GM18951 (cell line): Measurements from ENCODE around the gene EFHB.
"Not testable (repeated sequence)": the region's sequence is repeated elsewhere in the genome, so short reads cannot be mapped to it uniquely, and the experiment has no call there.

Experiments used
- POLR2A ChIP-seq: IDR thresholded peaks from 4 replicates; pipeline ENCODE4 v1.6.1; 2011; ENCODE audit warnings: mild to moderate bottlenecking; ENCODE audit not compliant: insufficient read length, insufficient read depth; ENCODE audit errors: extremely low read depth
- in situ Hi-C: fragments of 300-500 bp; cut with MboI; formaldehyde crosslinking; loops from one replicate; pipeline ENCODE4 v1.12.0; 2022; ENCODE audit warnings: low sequenced_read_pairs, mixed read lengths, inconsistent platforms; ENCODE audit not compliant: unreplicated experiment

The EFHB gene, protein sequence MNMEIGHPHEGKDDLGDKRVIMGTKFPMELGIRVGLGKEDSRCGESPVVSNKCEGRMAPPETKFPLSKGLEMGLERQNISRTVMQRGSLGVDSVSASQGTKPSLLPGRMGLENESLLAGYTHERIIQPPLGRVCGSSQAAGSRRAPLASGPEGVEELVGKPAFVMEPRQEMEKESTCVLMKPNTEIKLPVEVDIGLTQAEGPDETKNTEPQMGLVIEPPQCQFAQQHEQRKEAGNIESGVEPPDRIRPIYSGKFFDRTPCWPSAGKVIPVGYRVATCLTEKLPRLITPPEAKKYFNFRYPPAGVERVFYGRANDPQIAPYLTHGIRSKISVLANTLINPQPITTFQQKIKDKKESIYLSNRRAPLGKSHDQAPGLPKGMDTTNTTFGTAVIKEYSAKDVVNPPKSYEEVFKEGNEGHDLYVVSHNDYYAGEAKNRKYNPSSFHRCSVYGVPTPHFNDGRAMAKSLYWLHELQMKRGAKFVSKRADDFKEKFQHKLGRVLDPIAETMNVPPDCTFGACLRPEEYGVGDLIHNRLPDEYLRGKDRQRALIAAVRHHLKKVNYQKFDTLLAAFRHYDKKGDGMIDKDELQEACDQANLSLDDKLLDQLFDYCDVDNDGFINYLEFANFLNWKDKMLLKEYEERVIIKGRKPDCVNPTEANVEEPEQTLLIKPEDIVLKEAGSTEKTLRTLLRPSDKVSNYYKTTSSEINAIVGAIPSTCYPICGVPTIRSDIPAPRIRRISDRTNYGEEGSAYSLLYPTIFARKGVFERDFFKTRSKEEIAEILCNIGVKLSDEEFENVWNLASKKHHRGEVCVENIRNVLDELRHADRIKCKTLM

DNA sequence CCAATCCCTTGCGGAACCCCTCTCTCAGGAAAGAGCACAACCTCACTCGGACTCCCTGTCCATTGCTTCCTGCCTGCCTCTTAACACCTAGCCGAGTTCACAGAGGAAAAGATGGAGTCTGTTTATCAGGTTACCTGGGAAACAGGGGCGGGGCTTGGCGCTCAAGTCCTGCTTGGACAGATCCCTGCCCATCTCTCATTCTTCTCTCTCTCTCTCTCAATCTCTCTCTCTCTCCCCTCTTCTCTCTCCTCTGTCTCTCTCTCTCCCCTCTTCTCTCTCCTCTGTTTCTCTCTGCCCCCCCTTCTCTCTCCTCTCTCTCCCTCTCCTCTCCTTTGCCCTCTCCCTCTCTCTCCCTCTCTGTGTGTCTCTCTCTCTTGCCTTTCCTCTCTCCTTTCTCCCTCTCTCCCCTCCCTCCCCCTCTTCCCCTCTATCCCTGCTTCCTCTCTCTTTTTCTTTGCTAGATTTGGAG is at the start of gene EFHB:
Gene EFHB (minus strand): TSS at position 120 of the 469 bp plus-strand sequence. CDS start 199 bp downstream, outside the sequence.
- no peak for TF ChIP-seq POLR2A
- in situ Hi-C loops = no loop called here

DNA sequence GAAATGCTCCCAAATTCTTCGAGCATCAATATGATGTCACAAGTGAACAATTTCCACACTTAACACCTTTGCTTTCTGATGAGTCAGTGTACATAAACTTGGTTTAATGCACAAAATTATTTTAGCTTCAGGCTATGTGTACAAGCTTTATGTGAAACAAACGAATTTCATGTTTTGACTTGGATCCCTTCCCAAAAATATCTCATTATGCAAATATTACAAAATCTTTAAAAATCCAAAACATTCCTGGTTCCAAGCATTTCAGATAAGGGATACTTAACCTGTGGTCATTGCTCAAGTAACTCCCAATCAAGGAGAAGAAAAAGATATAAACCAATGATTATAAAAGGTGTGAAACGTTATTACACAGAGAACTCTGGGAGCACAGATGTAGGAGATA is 38.0 kb upstream of the EFHB start:
- in situ Hi-C loops = no loop called here
- no peak for TF ChIP-seq POLR2A

DNA sequence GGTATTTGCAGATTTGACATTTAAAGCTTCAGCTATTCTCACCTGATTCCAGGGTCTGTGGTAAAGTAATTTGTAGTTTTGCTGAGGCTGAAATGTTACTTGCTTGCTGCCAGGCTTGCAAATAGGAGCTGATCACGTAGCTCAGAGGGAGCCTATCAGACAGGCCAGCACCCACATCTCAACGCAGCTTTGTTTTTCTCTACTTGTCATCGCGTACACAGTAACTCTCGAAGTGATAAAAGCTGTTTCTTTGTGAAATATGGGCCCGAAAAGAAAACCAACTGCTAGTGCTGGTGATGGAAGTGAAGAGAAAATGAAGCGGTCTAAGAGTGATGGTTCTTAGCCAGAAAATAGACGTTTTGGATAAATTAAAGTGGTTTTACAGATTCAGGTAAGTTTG is 36.3 kb upstream of the EFHB start:
- TF ChIP-seq POLR2A = no peak
- in situ Hi-C loops = no loop called here

DNA sequence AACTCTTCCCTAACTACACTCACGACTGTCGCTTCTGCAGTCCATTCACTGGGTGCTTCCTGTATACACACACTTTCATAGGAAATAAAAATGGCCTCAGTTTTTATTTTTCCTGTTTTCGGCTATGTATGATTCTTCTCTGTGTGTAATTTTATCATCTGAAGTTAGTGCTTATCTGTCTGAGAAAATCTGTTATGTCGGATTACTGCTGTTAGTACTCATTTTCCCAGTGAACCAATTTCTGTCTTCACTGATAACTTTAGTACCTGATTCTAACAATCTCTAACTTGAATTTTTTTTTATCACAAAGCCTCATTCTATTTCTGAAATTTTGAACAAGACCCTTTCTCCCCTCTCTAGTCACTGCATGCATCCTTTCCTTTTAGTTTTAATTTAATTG is 33.8 kb upstream of the EFHB start:
- no peak for TF ChIP-seq POLR2A
- in situ Hi-C loops = no loop called here

DNA sequence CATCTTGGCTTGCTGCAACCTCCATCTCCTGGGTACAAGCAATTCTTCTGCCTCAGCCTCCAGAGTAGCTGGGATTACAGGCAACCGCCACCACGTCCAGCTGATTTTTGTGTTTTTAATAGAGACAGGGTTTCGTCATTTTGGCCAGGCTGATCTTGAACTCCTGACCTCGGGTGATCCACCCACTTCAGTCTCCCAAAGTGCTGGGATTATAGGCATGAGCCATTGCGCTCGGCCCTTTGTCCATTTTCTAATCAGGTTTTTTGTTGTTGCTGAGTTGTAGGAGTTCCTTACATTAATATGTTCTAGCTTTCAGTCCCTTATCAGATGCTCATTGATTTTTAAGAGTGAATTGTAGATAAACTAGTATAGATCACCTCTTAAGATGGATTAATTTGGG is 33.2 kb upstream of the EFHB start:
- TF ChIP-seq POLR2A = no peak
- in situ Hi-C loops = no loop called here

DNA sequence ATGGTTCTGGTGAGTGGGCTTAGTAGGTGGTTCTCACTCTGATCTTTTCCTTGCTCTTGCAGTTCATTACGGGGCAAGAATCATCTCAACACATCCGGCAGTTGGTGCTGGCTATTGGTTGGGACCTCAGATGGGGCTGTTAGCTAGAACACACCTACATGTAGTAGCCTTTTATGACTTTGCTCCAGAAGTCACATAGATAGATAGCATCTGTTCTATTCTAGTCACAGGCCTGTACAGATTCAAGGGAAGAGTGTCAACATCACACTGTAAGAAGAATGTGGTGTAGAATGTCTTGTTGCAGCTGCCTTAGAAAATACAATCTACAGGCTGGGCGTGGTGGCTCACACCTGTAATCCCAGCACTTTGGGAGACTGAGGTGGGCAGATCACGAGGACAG is 27.9 kb upstream of the EFHB start:
- in situ Hi-C loops = no loop called here
- no peak for TF ChIP-seq POLR2A

DNA sequence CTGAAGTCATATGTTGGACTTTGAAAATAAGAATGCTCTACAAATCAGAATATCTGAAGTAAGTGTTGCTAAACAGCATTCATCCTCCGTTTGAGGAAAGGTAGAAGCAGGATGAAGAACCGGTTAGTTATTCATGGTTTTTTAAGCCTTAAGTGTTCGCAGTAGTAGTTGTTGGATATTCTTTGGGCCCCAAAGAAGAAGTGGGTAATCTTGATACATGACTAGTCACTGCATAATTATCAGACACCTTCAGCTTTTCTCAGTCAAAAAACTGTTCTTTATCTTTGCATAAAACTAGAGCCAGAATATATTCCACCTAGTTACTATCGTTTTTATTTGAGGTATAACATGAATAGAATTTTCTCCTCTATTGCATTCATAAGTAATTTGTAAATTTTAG is 26.7 kb upstream of the EFHB start:
- in situ Hi-C loops = no loop called here
- no peak for TF ChIP-seq POLR2A

DNA sequence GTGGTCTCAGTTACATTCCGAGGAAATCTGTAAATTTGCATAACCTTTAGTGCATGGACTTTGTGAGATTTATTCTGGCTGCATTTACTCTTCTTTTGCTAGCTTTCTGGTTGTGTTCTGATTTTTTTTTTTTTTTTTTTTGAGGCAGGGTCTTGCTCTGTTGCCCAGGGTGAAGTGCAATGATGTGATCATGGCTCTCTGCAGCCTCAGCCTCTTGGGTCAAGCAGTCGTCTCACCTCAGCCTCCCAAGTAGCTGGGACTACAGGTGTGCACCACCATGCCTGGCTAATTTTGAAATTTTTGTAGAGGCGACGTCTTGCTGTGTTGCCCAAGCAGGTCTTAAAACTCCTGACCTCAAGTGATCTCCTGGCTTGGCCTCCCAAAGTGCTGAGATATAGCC is 25.5 kb upstream of the EFHB start:
- in situ Hi-C loops = no loop called here
- no peak for TF ChIP-seq POLR2A

DNA sequence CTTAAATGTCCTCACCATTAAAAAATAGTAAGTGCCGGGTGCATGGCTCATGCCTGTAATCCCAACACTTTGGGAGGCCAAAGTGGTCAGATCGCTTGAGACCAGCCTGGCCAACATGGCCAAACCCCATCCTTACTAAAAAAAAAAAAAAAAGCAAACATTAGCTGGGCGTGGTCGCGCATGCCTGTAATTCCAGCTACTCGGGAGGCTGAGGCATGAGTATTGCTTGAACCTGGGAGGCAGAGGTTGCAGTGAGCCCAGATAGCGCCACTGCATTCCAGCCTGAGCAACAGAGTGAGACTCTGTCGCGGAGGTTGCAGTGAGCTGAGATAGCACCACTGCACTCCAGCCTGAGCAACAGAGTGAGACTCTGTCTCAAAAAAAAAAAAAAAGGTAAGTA is 23.3 kb upstream of the EFHB start:
- in situ Hi-C loops = not testable (repeated sequence)

DNA sequence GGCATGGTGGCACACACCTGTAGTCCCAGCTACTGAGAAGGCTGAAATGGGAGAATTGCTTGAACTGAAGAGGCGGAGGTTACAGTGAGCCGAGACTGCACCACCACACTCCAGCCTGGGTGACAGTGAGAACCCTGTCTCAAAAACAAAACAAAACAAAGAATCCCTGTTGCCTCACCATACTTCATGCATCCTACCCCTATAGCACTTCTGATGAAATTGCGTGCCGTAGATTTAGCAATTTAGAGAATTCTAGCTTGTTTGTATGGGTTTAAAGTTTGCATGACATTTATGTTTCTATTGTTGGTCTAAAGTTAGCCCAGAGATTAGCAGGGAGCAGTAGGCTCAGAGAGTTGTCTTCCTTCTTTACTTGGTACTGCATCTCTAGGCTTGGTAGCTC is 20.7 kb upstream of the EFHB start:
- in situ Hi-C loops = no loop called here
- TF ChIP-seq POLR2A = no peak

DNA sequence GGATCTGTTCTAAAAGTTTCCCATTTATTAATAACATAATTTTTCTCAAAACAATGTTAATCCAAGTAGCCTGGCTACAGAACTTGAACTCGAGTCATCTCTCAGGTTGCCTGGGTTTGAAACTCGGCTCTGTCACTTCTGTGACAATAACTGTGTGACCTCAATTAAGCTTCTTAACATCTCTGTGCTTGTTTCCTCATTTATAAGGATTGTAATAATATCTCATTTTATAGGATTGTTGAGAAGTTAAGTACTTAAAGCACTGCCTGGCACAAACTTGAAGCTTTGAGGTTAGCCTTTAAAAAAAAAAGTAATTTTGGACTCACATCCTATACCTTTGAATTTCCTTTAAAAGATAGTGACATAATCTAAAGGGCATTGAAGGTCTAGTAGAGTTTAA is 16.3 kb upstream of the EFHB start:
- no peak for TF ChIP-seq POLR2A
- in situ Hi-C loops = no loop called here

DNA sequence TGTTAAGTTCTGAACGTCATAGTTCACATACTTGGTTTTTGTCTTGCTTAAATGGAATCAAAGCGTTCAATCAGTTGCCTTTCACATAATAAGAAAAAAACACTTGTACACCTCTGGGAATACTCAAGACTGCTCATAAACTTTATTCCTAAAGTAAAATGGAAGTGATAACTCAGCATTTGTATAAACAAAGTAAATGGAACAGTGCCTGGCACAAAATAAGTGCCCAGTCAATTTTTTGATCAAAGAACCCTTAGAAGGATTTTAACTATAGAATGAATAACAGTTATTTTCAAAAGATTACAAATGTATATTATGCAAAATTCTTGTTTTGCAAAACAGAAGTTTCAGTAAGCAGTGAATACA is 14.2 kb upstream of the EFHB start:
- TF ChIP-seq POLR2A = no peak
- in situ Hi-C loops = no loop called here

DNA sequence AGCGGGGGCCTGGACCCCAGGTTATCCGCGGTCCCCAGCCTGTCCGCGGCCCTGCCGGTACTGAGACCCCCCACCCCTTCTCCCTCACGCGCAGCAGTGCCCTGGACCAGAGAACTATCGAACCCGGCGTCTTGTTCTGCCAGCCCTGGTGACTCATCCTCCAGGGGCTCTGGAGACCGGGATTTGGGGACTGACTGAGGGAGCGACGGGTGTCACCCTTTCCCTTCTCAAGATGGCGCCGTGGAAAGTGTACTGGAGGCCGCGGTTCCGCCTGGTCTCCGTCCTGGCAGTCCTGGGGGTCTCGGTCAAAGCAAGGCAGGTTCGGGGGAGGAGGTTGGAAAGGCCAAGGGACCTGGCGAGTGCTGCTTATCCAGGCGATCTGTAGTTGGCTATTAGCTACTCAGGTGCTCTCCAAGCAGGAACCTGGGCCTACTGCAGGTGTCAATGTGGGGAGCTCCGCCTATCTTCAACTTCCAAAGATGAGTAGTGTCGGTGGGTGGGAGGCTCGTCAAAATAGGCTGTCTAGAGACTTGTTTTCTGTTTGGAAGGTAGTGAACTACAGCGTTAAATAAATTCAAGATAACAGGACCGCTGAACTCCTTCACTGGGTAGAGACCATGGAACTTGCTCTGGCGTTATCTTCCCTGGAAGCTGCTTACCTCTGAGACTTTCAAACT is 13.7 kb upstream of the EFHB start:
- TF ChIP-seq POLR2A = no peak
- in situ Hi-C loops = no loop called here
